Esophagus muscularis mucosa (tissue), 4 donors: ENCODE results near the gene BEST1. TPM values are rescaled to one million over a fixed set of nuclear protein-coding genes. Genes with fewer than 3 reads are reported as not detected.

Source experiments
- DNase-seq: peaks from one replicate; pipeline ENCODE4 v3.0.0-alpha.2; 2017; ENCODE audit errors: extremely low spot score
- H3K27ac ChIP-seq, 4 donors: fragments of 200-600 bp; sonication (generic); replicated peaks in 1 of 4; 1 replicate in 3 of 4; 2 replicates in 1 of 4; pipeline ENCODE4 v1.5.1; 2016 to 2019; ENCODE audit warnings: mild to moderate bottlenecking in 1 of 4
- H3K27me3 ChIP-seq, 4 donors: fragments of 200-600 bp; sonication (generic); one replicate each; pipeline versions ENCODE4 v1.5.1 to v1.6.0; 2016 to 2019
- H3K36me3 ChIP-seq, 4 donors: fragments of 200-600 bp; sonication (generic); one replicate each; pipeline ENCODE4 v1.5.1; 2016 to 2019
- H3K4me1 ChIP-seq, 4 donors: fragments of 200-600 bp; sonication (generic); one replicate each; pipeline ENCODE4 v1.5.1; 2016 to 2019
- H3K4me3 ChIP-seq, 4 donors: fragments of 200-600 bp; sonication (generic); 1 replicate in 2 of 4; 2 replicates in 2 of 4; pipeline ENCODE4 v1.5.1; 2016 to 2019; ENCODE audit warnings: mild to moderate bottlenecking in 4 of 4, moderate library complexity in 1 of 4
- H3K9me3 ChIP-seq, 4 donors: fragments of 200-600 bp; sonication (generic); 1 replicate in 3 of 4; 2 replicates in 1 of 4; pipeline ENCODE4 v1.5.1; 2016 to 2019
- EP300 ChIP-seq: sonication (generic); formaldehyde crosslinking; IDR thresholded peaks from one replicate; pipeline ENCODE4 v1.6.1; 2017; ENCODE audit warnings: antibody characterized with exemption
- POLR2A ChIP-seq: fragments of 450-650 bp; IDR thresholded peaks from one replicate; pipeline ENCODE4 v1.6.1; 2017; ENCODE audit warnings: antibody characterized with exemption, moderate library complexity, mild to moderate bottlenecking, low read depth
- POLR2AphosphoS5 ChIP-seq, 2 donors: sonication (generic); formaldehyde crosslinking; IDR thresholded peaks; one replicate each; pipeline ENCODE4 v1.6.1; 2017; ENCODE audit warnings: antibody characterized with exemption in 2 of 2
- WGBS: methylation state at CpG from one replicate; pipeline ENCODE4 v1.1.5; 2018; 5-methylcytosine and 5-hydroxymethylcytosine counted together
- intact Hi-C: fragments of 100-400 bp; cut with DNase I; formaldehyde crosslinking; loops from one replicate; pipeline ENCODE4 v1.15.1; 2023
- total RNA-seq, 4 donors: library from RNA; depleted of rRNA; stranded (reverse); fragments of >200 nt; gene quantifications; one replicate each; pipeline versions ENCODE4 v1.1.0 to v1.2.1, GENCODE V29; 2016
- TF ChIP-seq, protein P1 (sequence below), 3 experiments: fragments of 200-600 bp in 2 of 3; fragments of 450-650 bp in 1 of 3; sonication (generic) in 2 of 3; IDR thresholded peaks; one replicate each; pipeline ENCODE4 v1.5.1; 2017 to 2019; ENCODE audit warnings: antibody characterized with exemption in 3 of 3, mild to moderate bottlenecking in 2 of 3, moderate library complexity in 1 of 3

Gene BEST1
- total RNA-seq, 4 donors from 2014 or later, result 2.2 to 5.0 (median 4.3) TPM

GRCh38 chr11:61914471-61915171, 35.5 kb upstream of the BEST1 start:
- peak overlapping the region in 1 of 4 donors; percentile 79 for H3K4me3 ChIP-seq
- WGBS, result 89% methylated on average over 4 of the region's 7 CpGs
- H3K9me3 ChIP-seq, result no peaks in the 10 kb centered on the region
- intact Hi-C loops, result no loop called here
- DNase-seq, result no peak
- no peaks in the 10 kb centered on the region for H3K27me3 ChIP-seq
- no peak for TF ChIP-seq EP300
- no peak for TF ChIP-seq POLR2A
- TF ChIP-seq POLR2AphosphoS5 (IDR thresholded peaks at IDR 0.05), result no peak
- TF ChIP-seq, protein P1, sequence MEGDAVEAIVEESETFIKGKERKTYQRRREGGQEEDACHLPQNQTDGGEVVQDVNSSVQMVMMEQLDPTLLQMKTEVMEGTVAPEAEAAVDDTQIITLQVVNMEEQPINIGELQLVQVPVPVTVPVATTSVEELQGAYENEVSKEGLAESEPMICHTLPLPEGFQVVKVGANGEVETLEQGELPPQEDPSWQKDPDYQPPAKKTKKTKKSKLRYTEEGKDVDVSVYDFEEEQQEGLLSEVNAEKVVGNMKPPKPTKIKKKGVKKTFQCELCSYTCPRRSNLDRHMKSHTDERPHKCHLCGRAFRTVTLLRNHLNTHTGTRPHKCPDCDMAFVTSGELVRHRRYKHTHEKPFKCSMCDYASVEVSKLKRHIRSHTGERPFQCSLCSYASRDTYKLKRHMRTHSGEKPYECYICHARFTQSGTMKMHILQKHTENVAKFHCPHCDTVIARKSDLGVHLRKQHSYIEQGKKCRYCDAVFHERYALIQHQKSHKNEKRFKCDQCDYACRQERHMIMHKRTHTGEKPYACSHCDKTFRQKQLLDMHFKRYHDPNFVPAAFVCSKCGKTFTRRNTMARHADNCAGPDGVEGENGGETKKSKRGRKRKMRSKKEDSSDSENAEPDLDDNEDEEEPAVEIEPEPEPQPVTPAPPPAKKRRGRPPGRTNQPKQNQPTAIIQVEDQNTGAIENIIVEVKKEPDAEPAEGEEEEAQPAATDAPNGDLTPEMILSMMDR (IDR thresholded peaks at IDR 0.05), result no peak
- peaks cover 34 to 97% (median 89%) of the 10 kb centered on the region in 4 donors for H3K4me1 ChIP-seq
- H3K36me3 ChIP-seq, result no peaks in the 10 kb centered on the region
- peak overlapping the region in 2 of 4 donors; percentile 13 to 34 for H3K27ac ChIP-seq

DNA sequence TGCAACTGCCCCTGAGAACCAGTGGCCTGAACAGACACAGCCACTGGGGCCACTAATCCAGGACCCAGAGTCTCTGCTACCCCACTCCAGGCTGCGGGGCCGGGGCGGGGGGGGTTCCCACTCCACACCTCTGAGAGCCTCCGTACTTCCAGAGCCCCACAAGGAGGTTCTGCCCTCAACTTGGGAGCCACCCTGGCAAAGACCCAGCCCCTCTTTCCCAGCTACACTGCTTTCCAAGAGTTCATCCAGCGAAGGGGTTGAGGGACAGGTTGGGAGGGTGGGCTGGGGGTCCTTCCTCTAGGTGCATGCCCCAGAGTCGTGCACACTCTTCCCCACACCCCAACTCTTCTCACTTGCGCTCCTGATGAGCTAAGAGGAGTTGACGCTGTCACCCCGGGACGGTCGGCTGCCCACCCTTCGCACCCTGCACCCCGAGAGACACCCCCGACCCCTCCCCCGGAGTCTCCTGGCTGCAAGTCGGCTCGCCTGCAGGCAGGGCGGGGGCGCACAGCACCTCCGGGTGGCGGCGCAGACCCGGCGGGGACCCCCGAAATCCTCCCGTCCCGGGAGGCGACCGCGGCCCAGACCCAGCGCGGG, 33.3 kb upstream of the BEST1 start:
- no peaks in the 10 kb centered on the region for H3K36me3 ChIP-seq
- no peaks in the 10 kb centered on the region for H3K9me3 ChIP-seq
- TF ChIP-seq POLR2AphosphoS5 (IDR thresholded peaks at IDR 0.05) (no peak), POLR2A (no peak), EP300 (no peak)
- TF ChIP-seq, protein P1 (IDR thresholded peaks at IDR 0.05), result no peak
- no peak for DNase-seq
- peaks cover 0 to 20% (median 0%) of the 10 kb centered on the region in 4 donors for H3K27me3 ChIP-seq
- H3K4me1 ChIP-seq, result peaks cover 31 to 84% (median 83%) of the 10 kb centered on the region in 4 donors
- H3K27ac ChIP-seq, result peak overlapping the region; percentile 72 to 85 (median 76)
- WGBS, result 0% methylated on average over 2 of the region's 32 CpGs
- intact Hi-C loops, result no loop called here
- peak overlapping the region; percentile 71 to 91 (median 77) for H3K4me3 ChIP-seq

GRCh38 chr11:61917334-61918109, 32.6 kb upstream of the BEST1 start, which contains the start of gene RAB3IL1:
Gene RAB3IL1 (minus strand): TSS chr11:61917566. CDS start chr11:61917367, 199 bp downstream.
- Histone ChIP-seq H3K27me3 (peaks cover 0 to 20% (median 0%) of the 10 kb centered on the region in 4 donors), H3K27ac (peak within 1 kb of the TSS; percentile 72 to 85 (median 76)), H3K4me3 (peak within 1 kb of the TSS; percentile 71 to 91 (median 77)), H3K36me3 (no peaks in the 10 kb centered on the region), H3K9me3 (no peaks in the 10 kb centered on the region), H3K4me1 (peaks cover 32 to 84% (median 82%) of the 10 kb centered on the region in 4 donors)
- WGBS, result 3% methylated on average over 37 of the region's 74 CpGs
- DNase-seq, result no peak
- intact Hi-C loops, result no loop called here
- TF ChIP-seq POLR2AphosphoS5 (IDR thresholded peaks at IDR 0.05), result peak in 1 of 2 donors; percentile 52
- no peak for TF ChIP-seq EP300
- TF ChIP-seq POLR2A, result peak; percentile 35

DNA sequence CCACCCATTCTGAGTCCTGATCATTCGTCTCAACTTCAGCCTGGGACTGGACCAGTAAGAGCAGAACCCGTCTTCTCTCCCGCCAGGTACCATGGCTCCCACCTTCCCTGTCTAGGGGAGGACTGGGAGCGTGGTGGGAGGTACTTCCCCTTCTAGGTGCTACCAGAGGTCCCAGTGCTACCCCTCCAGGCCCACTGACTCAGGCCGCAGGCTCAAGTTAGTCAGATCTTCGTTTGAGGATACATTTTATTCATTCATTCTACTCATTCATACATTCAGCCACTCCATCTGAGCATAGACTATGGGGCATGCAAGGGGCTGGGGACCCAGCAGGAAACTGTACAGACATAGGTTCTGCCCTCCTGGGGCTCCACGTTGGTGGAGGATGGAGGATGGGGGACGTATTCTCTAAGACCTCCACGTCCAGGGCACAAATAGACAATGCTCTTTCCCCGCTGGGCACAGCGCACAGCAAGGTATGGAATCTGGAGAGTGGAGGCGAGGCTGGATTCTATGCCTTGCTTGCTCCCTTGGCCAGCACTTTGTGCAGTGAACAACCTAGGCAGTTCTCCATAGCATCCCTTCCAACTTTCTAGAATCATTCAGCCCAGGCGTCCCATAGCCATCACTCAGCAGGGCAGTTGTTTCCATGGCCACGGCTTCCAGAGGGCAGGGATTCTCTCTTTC, 31.8 kb upstream of the BEST1 start:
- H3K4me3 ChIP-seq, result peak overlapping the region; percentile 71 to 91 (median 77)
- peaks cover 41 to 84% (median 82%) of the 10 kb centered on the region in 4 donors for H3K4me1 ChIP-seq
- H3K9me3 ChIP-seq, result no peaks in the 10 kb centered on the region
- 79% methylated on average over 12 of the region's 14 CpGs for WGBS
- TF ChIP-seq POLR2A, result no peak
- TF ChIP-seq, protein P1 (IDR thresholded peaks at IDR 0.05), result no peak
- no peak for TF ChIP-seq POLR2AphosphoS5 (IDR thresholded peaks at IDR 0.05)
- TF ChIP-seq EP300, result no peak
- no peaks in the 10 kb centered on the region for H3K36me3 ChIP-seq
- no peak for DNase-seq
- H3K27ac ChIP-seq, result peak overlapping the region; percentile 72 to 85 (median 76)
- peaks cover 0 to 20% (median 0%) of the 10 kb centered on the region in 4 donors for H3K27me3 ChIP-seq
- intact Hi-C loops, result no loop called here
